ENCODE measurements around the gene IFT20. TPM values are rescaled to one million over a fixed set of nuclear protein-coding genes. Genes with fewer than 3 reads are reported as not detected.
"Not testable (repeated sequence)": the region's sequence is repeated elsewhere in the genome, so short reads cannot be mapped to it uniquely, and the experiment has no call there.

IFT20 gene
- total RNA-seq, 2 experiments from 2014 or later, result 24.6 to 28.9 TPM

DNA sequence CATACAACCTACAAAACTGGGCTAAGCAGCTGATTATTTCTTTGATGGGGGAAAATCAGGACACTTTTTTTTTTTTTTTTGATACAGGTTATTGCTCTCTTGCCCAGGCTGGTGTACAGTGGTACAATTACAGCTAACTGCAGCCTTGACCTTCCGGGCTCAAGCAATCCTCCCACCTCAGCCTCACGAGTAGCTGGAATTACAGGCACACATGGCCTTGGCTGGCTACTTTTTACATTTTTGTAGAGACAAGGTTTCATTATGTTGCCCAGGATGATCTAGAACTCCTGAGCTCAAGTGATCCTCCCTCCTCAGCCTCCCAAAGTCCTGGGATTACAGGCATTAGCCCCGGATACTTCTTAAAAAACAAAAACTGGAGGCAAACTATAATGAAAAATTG is 36.8 kb downstream of the IFT20 start:
- H3K4me1 Mint-ChIP-seq, result peaks cover 2% of the 10 kb centered on the region
- H3K27me3 Mint-ChIP-seq, result peaks cover 26% of the 10 kb centered on the region
- no peak overlapping the region for H3K4me3 Mint-ChIP-seq
- ATAC-seq (ENCODE audit: low read depth) (no peak), DNase-seq (no peak)
- POLR2A ChIA-PET, result no interaction called here
- H3K9me3 Mint-ChIP-seq, result no peaks in the 10 kb centered on the region
- H3K27ac Mint-ChIP-seq, result no peak overlapping the region
- no peaks in the 10 kb centered on the region for H3K36me3 Mint-ChIP-seq

DNA sequence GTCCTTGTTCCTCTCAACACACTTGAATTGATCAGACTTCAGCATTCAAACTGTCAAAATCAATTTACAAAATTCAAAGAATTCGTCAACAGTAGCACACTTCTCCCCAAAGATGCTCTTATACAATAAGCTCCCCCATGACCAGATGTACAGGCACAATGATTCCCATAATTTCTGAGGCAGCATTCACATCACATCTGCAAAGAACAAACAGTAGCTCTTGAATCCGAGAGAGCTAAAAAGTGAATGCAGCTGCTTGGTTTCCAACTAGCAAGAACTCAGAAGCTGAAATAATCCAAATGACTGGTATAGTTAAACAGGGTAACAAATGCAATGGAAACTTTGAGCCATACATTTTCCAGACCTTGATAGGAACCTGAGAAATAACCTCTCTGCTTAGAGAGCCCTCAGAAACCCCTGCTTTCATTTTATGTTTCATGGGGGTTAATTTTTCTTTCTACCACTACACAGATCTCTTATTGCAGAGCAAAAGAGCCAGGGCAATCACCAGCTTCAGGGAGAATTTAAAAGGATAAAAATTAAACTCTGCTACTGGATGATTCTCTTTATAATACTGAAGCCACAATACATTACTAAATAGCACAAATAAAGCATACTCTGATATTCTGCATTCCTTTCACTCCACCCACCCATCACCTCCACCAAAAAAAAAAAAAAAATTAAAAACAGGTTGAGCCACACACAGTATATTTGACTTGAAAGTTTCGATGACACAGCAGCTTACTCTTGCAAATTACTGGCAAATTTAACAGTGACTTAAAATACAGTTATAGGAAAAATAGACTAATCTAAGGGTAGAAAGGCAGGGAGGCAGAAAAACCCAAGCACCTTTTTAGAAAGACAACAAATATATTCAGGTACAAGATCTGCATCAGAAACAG is 39.3 kb downstream of the IFT20 start:
- Mint-ChIP-seq H3K27ac (no peak overlapping the region), H3K27me3 (peaks cover 46% of the 10 kb centered on the region), H3K4me1 (peaks cover 2% of the 10 kb centered on the region), H3K9me3 (no peaks in the 10 kb centered on the region), H3K36me3 (no peaks in the 10 kb centered on the region), H3K4me3 (no peak overlapping the region)
- DNase-seq (no peak), ATAC-seq (ENCODE audit: low read depth) (no peak)
- POLR2A ChIA-PET, result no interaction called here

DNA sequence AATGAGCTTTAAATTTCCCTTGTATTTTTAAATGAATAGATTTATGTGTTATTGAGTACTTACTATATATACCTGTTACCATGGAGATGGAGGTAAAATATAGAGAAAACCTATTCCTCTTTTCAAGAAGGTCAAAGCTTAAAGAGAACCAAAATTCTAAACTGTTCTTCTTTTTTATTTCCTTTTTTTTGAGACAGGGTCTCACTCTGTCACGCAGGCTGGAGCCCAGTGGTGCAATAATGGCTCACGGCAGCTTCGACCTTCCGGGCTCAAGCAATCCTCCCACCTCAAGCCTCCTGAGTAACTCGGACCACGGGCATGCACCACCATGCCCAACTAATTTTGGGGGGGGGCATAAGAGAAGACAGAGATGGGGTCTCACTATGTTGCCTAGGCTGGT is 41.3 kb downstream of the IFT20 start:
- Mint-ChIP-seq H3K4me1 (peaks cover 2% of the 10 kb centered on the region), H3K36me3 (no peaks in the 10 kb centered on the region), H3K4me3 (no peak overlapping the region), H3K27me3 (peaks cover 51% of the 10 kb centered on the region), H3K9me3 (no peaks in the 10 kb centered on the region), H3K27ac (no peak overlapping the region)
- ATAC-seq (ENCODE audit: low read depth) (no peak), DNase-seq (no peak)
- POLR2A ChIA-PET, result no interaction called here

DNA sequence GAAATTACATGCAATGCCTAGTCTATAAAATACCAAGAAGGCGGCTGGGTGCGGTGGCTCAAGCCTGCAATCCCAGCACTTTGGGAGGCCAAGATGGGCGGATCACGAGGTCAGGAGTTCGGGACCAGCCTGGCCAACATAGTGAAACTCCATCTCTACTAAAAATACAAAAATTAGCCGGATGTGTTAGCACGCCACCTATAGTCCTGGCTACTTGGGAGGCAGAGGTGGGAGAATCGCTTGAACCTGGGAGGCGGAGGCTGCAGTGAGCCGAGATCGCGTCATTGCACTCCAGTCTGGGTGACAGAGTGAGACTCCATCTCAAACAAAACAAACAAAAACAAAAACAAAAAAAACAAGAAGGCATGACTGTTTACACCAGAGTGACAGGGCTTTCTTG is 42.4 kb downstream of the IFT20 start:
- not testable (repeated sequence) for H3K36me3 Mint-ChIP-seq; ATAC-seq (ENCODE audit: low read depth); H3K27ac Mint-ChIP-seq

DNA sequence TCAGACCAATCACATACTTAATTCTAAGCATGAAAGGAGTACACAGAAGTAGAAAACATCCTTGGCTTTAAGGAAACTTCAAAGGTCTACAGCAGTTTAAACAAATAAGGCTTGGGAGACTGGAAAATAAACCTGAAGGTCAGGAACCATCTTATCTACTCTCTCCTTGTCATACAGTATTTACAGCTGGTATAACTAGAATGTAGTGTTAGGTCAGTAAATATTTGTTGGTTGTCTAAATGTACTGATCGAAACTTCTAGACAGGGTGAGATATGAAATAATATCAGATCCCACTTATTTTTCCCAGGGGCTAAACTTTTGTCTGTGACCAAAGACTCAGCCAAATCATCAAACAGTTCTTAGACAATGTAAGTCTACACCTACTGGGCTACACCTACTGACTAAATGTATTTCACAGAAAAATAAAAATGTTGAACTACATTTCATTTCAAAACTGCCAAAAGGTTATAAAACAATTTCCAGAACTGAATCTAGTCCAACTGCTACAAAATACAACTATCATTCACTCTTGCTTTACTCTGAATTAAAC is 43.4 kb downstream of the IFT20 start:
- Mint-ChIP-seq H3K27ac (no peak overlapping the region), H3K27me3 (peaks cover 46% of the 10 kb centered on the region), H3K36me3 (no peaks in the 10 kb centered on the region), H3K4me1 (peaks cover 2% of the 10 kb centered on the region), H3K4me3 (no peak overlapping the region), H3K9me3 (no peaks in the 10 kb centered on the region)
- DNase-seq (no peak), ATAC-seq (ENCODE audit: low read depth) (no peak)
- POLR2A ChIA-PET, result no interaction called here

More for the DNA sequence above, 42.4 kb downstream of the IFT20 start:
- H3K4me3 Mint-ChIP-seq, H3K9me3 Mint-ChIP-seq, H3K4me1 Mint-ChIP-seq, POLR2A ChIA-PET, DNase-seq: not testable (repeated sequence)
- peaks cover 46% of the 10 kb centered on the region for H3K27me3 Mint-ChIP-seq

DNA sequence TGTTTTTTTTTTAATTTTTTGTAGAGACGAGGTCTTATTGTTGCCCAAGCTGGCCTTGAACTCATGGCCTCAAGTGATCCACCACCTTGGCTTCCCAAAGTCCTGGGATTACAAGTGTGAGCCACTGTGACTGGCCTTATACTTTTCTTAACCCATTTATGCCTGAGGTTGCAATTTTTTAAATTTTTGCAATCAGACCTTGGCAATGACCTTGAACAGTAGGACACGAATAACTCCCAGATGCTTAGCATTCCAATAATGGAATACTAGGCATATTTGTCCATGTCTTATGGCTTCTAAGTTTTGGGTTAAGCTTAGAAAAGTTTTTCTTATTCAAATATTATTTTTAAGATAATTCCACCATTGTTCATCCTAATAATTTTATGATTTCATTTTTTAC is 44.6 kb downstream of the IFT20 start:
- Mint-ChIP-seq H3K27ac (no peak overlapping the region), H3K36me3 (no peaks in the 10 kb centered on the region), H3K27me3 (peaks cover 44% of the 10 kb centered on the region), H3K4me3 (no peak overlapping the region), H3K9me3 (no peaks in the 10 kb centered on the region), H3K4me1 (peaks cover 2% of the 10 kb centered on the region)
- POLR2A ChIA-PET, result no interaction called here
- no peak for DNase-seq
- ATAC-seq (ENCODE audit: low read depth), result no peak

DNA sequence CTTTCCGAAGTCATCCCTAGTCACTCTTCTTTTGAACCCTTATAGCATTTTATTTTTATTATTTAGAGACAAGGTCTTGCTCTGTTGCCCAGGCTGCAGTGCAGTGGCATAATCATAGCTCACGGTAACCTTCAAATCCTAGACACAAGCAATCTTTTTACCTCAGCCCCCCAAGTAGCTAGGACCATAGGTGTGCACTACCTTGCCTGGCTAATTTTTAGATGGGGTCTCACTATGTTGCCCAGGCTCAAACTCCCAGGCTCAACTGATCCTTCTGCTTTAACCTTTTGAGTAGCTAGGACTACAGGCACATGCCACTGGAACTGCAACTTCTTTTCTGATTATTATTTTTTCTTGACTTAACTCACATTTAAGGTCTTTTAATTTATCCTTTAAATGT is 49.3 kb downstream of the IFT20 start:
- no peak overlapping the region for H3K4me3 Mint-ChIP-seq
- no peaks in the 10 kb centered on the region for H3K36me3 Mint-ChIP-seq
- ATAC-seq (ENCODE audit: low read depth), result no peak
- peaks cover 34% of the 10 kb centered on the region for H3K27me3 Mint-ChIP-seq
- no peaks in the 10 kb centered on the region for H3K4me1 Mint-ChIP-seq
- no peaks in the 10 kb centered on the region for H3K9me3 Mint-ChIP-seq
- DNase-seq, result no peak
- H3K27ac Mint-ChIP-seq, result no peak overlapping the region
- POLR2A ChIA-PET, result no interaction called here

DNA sequence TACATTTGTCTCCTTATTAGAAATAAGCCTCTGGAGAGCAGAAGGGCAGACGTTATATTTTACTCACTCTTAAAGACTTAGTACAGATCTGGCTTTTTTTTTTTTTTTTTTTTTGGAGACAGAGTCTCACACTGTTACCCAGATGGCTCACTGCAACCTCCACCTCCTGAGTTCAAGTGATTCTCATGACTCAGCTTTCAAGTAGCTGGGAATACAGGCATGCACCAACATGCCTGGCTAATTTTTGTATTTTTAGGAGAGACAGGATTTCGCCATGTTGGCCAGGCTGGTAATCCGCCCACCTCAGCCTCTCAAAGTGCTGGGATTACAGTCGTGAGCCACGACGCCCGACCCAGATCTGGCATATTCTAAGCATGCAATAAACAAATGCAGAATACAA is 52.7 kb downstream of the IFT20 start:
- ATAC-seq (ENCODE audit: low read depth), result no peak
- no peak overlapping the region for H3K27ac Mint-ChIP-seq
- H3K4me3 Mint-ChIP-seq, result no peak overlapping the region
- POLR2A ChIA-PET, result interaction anchor here (0.6 kb wide), 1 partner anchor 1719 kb away, joined by 3 read pairs; no protein-coding TSS in a partner anchor
- H3K36me3 Mint-ChIP-seq, result no peaks in the 10 kb centered on the region
- H3K4me1 Mint-ChIP-seq, result peaks cover 10% of the 10 kb centered on the region
- peaks cover 54% of the 10 kb centered on the region for H3K27me3 Mint-ChIP-seq
- DNase-seq, result no peak
- H3K9me3 Mint-ChIP-seq, result no peaks in the 10 kb centered on the region

DNA sequence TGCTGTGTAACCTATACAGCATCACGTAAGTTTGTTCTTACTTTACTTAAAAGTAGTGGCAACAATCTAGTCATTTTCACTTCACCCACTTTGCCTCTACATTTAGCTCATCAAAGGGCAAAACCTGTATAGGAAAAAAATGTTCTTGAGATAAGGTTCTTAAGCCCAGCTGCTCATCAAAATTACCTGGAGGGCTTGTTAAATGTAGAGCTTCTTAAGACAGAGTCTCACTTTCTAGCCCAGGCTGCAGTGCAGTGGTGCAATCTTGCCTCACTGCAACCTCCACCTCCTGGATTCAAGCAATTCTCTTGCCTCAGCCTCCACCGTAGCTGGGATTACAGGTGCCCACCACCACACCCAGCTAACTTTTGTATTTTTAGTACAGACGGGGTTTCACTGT is 54.4 kb downstream of the IFT20 start:
- H3K4me1 Mint-ChIP-seq, result peaks cover 10% of the 10 kb centered on the region
- H3K36me3 Mint-ChIP-seq, result no peaks in the 10 kb centered on the region
- no peak overlapping the region for H3K4me3 Mint-ChIP-seq
- no peak for DNase-seq
- ATAC-seq (ENCODE audit: low read depth), result no peak
- H3K27ac Mint-ChIP-seq, result no peak overlapping the region
- H3K9me3 Mint-ChIP-seq, result no peaks in the 10 kb centered on the region
- POLR2A ChIA-PET, result no interaction called here
- H3K27me3 Mint-ChIP-seq, result peaks cover 64% of the 10 kb centered on the region

DNA sequence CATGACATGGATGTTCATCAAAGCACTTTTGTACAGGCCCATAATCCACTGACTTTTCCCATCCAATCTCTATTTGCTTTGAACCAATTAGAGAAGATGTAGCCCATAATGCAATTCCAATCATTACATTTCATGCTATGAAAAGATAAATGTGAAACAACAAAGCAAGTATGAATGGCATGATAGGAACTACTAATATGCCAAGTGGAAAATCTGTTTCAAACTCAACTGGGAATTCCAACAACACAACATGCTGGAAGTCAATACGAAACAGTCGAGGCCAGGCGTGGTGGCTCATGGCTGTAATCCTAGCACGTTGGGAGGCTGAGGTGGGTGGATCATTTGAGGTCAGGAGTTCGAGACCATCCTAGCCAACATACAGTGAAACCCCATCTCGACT is 55.9 kb downstream of the IFT20 start:
- H3K27ac Mint-ChIP-seq, result no peak overlapping the region
- POLR2A ChIA-PET, result no interaction called here
- ATAC-seq (ENCODE audit: low read depth) (no peak), DNase-seq (no peak)
- H3K4me3 Mint-ChIP-seq, result no peak overlapping the region
- H3K9me3 Mint-ChIP-seq, result no peaks in the 10 kb centered on the region
- H3K27me3 Mint-ChIP-seq, result peaks cover 75% of the 10 kb centered on the region
- no peaks in the 10 kb centered on the region for H3K36me3 Mint-ChIP-seq
- H3K4me1 Mint-ChIP-seq, result peaks cover 10% of the 10 kb centered on the region

Small RNAs within 50 kb of the gene (microRNA-seq; reads per million reads assigned to microRNA genes)
- gene MIR4723, result not detected

Other genes with a start within 250 kb of the IFT20 start
- 10 to 100 TPM; 18.8 to 20.9 TPM for gene TMEM97, start 16.3 kb downstream of the IFT20 start, total RNA-seq
- 10 to 100 TPM; 18.7 to 20.3 TPM for gene TNFAIP1, start 289 bp upstream of the IFT20 start, total RNA-seq
- 10 to 100 TPM; 51.5 to 54.5 TPM for gene POLDIP2, start 22.1 kb upstream of the IFT20 start, total RNA-seq
- gene SEBOX, start 29.7 kb upstream of the IFT20 start, total RNA-seq, result not detected
- gene VTN, start 34.8 kb upstream of the IFT20 start, total RNA-seq, result under 1 TPM in 1 of 2 experiments, not detected in 1; 0.28 TPM
- 10 to 100 TPM; 25.6 to 25.8 TPM for gene SARM1, start 36.2 kb upstream of the IFT20 start, total RNA-seq
- 1 to 10 TPM; 3.0 to 3.6 TPM for gene SLC46A1, start 70.7 kb upstream of the IFT20 start, total RNA-seq
- gene SLC13A2, start 138.2 kb upstream of the IFT20 start, total RNA-seq, result not detected
- gene FOXN1, start 170.9 kb upstream of the IFT20 start, total RNA-seq, result not detected
- 10 to 100 TPM; 54.9 to 57.8 TPM for gene UNC119, start 217.2 kb upstream of the IFT20 start, total RNA-seq
- 10 to 100 TPM; 60.5 to 63.1 TPM for gene PIGS, start 236.1 kb upstream of the IFT20 start, total RNA-seq
- gene ALDOC, start 241.4 kb upstream of the IFT20 start, total RNA-seq, result 100 to 1,000 TPM; 142 to 154 TPM